ENCODE results near the gene GPATCH2.
"Not testable (repeated sequence)": the region's sequence is repeated elsewhere in the genome, so short reads cannot be mapped to it uniquely, and the experiment has no call there.

GPATCH2 gene

GRCh38 chr1:217534566-217534965, 96.3 kb downstream of the GPATCH2 start:
- no peak overlapping the region for H3K4me3 ChIP-seq (ENCODE audit: low read depth, low read length)
- TF ChIP-seq CTCF (IDR thresholded peaks at IDR 0.05; ENCODE audit: insufficient read depth, low read depth, low read length, missing control alignments) = no peak
- DNase-seq (ENCODE audit: low read depth) = no peak

- TF ChIP-seq CTCF (IDR thresholded peaks at IDR 0.05; ENCODE audit: insufficient read depth, low read depth, low read length, missing control alignments) = no peak
- no peak for DNase-seq (ENCODE audit: low read depth)
- no peak overlapping the region for H3K4me3 ChIP-seq (ENCODE audit: low read depth, low read length)
These were observed 102.6 kb downstream of the GPATCH2 start for GRCh38 chr1:217528271-217528670.

GRCh38 chr1:217527151-217527550, 103.7 kb downstream of the GPATCH2 start:
- no peak overlapping the region for H3K4me3 ChIP-seq (ENCODE audit: low read depth, low read length)
- DNase-seq (ENCODE audit: low read depth) = no peak
- no peak for TF ChIP-seq CTCF (IDR thresholded peaks at IDR 0.05; ENCODE audit: insufficient read depth, low read depth, low read length, missing control alignments)

- no peak for TF ChIP-seq CTCF (IDR thresholded peaks at IDR 0.05; ENCODE audit: insufficient read depth, low read depth, low read length, missing control alignments)
- DNase-seq (ENCODE audit: low read depth) = no peak
- no peak overlapping the region for H3K4me3 ChIP-seq (ENCODE audit: low read depth, low read length)
These were observed 104.3 kb downstream of the GPATCH2 start for GRCh38 chr1:217526636-217527035.

- TF ChIP-seq CTCF (IDR thresholded peaks at IDR 0.05; ENCODE audit: insufficient read depth, low read depth, low read length, missing control alignments) = no peak
- DNase-seq (ENCODE audit: low read depth) = no peak
These were observed 105.0 kb downstream of the GPATCH2 start for GRCh38 chr1:217525773-217526490.

GRCh38 chr1:217524787-217525520, 105.9 kb downstream of the GPATCH2 start:
- no peak for DNase-seq (ENCODE audit: low read depth)
- no peak for TF ChIP-seq CTCF (IDR thresholded peaks at IDR 0.05; ENCODE audit: insufficient read depth, low read depth, low read length, missing control alignments)
- H3K4me3 ChIP-seq (ENCODE audit: low read depth, low read length) = no peak overlapping the region

More at GRCh38 chr1:217525773-217526490, 105.0 kb downstream of the GPATCH2 start:
- no peak overlapping the region for H3K4me3 ChIP-seq (ENCODE audit: low read depth, low read length)

GRCh38 chr1:217523921-217524320, 107.0 kb downstream of the GPATCH2 start:
- DNase-seq (ENCODE audit: low read depth); H3K4me3 ChIP-seq (ENCODE audit: low read depth, low read length): not testable (repeated sequence)

Data from GM12865 (cell line).